Omental fat pad (tissue), 4 donors: ENCODE measurements around the gene RAD18. TPM values are rescaled to one million over a fixed set of nuclear protein-coding genes. Genes with fewer than 3 reads are reported as not detected.

Source experiments
- ATAC-seq: fragments of 150-250 bp; one replicate; pipeline ENCODE4 v1.9.1; 2016; ENCODE audit warnings: mild to moderate bottlenecking, moderate library complexity; ENCODE audit not compliant: low FRiP score
- DNase-seq: peaks from one replicate; pipeline ENCODE4 v3.0.0-alpha.2; 2019; ENCODE audit warnings: low spot score
- CTCF ChIP-seq, 3 donors: fragments of 450-650 bp; IDR thresholded peaks; one replicate each; pipeline ENCODE4 v1.5.1; 2016 to 2017; ENCODE audit warnings: antibody characterized with exemption in 3 of 3, mild to moderate bottlenecking in 3 of 3, moderate library complexity in 2 of 3
- total RNA-seq, 4 donors: library from RNA; depleted of rRNA; stranded (reverse); fragments of >200 nt; gene quantifications; one replicate each; pipeline ENCODE4 v1.1.0, GENCODE V29; 2016

RAD18 gene
- total RNA-seq, 4 donors from 2014 or later: 4.2 to 9.8 (median 6.7) TPM

GRCh38 chr3:8967553-8967952 is 4.3 kb upstream of the RAD18 start:
- ATAC-seq (no peak), DNase-seq (no peak)
- TF ChIP-seq CTCF (IDR thresholded peaks at IDR 0.05): no peak

- no peak for TF ChIP-seq CTCF (IDR thresholded peaks at IDR 0.05)
- ATAC-seq: no peak
- DNase-seq: no peak
These were observed 3.6 kb upstream of the RAD18 start for GRCh38 chr3:8966820-8967348.

GRCh38 chr3:8966150-8966819 is 3.0 kb upstream of the RAD18 start:
- DNase-seq (no peak), ATAC-seq (no peak)
- TF ChIP-seq CTCF (IDR thresholded peaks at IDR 0.05): no peak

DNA sequence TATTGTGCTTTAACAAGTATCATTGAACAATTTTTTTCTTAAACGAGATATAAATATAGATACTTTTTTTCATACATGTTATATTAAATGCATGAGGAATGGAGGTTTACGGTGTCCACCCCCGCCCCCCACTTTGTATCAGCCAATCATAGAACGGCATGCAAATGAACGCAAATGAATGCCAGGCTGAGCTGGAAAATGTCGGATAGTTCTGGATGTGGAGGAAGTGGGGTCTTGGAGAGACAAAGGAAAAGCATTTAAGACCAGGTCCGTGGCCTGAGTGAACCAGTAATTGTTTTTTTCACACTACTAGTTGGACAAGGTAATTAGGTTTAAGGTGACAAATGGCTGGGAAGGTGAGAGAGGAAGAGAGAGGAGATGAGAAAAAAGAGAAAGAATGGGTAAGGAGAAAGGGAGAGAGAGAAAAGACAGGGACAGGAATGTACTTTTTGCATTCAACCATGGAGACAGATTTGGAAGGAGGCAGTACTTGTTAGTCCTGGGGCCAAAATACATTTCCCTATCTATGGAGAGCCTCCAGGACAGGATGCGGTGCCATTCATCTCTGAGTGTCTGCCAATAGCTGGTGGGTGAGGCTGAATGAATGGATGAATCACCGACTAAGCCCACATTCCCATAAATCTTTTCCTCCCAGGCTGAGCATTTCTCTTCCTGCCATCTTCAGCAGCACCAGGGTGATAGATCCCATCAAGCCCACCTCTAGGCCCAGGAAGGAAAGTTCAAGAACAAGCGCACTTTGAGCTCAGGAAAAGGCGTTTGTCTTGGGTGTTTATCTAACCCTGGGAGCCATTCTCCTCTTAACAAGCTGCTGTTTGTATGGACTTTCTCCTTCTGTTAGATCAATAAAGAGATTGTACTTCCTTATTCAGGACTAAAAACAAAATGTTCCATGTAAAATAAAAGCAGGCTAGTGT is 1.4 kb upstream of the RAD18 start:
- ATAC-seq (peak; percentile 57), DNase-seq (no peak)
- TF ChIP-seq CTCF (IDR thresholded peaks at IDR 0.05): no peak

DNA sequence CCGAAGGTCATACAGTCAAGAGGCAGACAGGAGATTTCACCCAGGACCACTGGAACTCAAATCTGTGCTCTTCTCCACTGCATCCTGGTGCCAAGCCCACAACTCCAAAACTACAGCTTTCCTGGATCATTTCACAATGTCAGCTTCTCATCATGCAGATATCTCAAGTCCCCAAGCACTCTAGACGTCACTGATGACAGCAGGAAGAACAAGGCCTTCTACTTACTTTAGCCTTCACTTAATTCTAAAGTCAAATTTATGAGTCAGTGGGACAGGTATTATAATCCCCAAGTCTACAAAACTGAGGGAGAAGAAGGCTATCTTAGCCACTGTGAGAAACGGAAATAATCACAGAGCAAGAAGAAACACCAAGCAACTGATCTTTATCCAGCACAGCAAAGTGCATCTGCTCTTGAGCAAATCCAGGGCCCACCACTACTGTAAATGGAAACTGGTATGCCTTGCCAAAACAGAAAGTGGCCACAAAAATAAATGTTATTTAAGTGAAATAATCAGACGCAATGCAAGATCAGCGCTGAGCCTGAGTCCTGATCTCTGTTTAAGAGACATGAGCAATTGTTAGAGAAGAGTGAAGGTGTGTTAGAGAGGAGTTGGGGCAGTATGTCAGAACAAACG is 928 bp downstream of the RAD18 start:
- ATAC-seq (no peak), DNase-seq (no peak)
- no peak for TF ChIP-seq CTCF (IDR thresholded peaks at IDR 0.05)

DNA sequence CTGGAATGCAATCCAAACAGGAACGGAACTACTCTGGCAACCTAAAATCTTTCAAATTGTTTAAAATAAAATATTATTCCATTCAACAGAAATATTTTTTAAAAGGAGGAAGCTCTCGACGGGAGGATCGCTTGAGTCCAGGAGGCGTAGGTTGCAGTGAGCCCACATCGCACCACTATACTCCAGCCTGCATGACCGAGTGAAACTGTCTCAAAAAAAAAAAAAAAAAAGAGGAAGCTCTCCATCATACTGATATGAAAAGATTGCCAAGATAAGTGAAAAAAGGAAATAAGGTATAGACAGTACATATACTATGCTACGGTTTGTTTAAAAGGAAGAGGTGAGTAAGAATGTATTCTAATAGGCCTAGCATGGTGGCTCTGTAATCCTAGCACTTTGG is 3.6 kb downstream of the RAD18 start:
- ATAC-seq: no peak
- no peak for DNase-seq
- TF ChIP-seq CTCF (IDR thresholded peaks at IDR 0.05): no peak
